Stimulated activated memory B cell treated with anti-CD40 and anti-IgM and Interleukin-4, amounts not matched to agents 10 μg/mL and 1 μg/mL and 100 μg/mL, for 72 hours (primary cell): ENCODE measurements around the gene RAB18.
"Not testable (repeated sequence)": the region's sequence is repeated elsewhere in the genome, so short reads cannot be mapped to it uniquely, and the experiment has no call there.

Experiments
- ATAC-seq: fragments of 150-1000 bp; cut with Tn5 transposase; 2 replicates; pipeline ENCODE4 v1.10.0; 2021
- H3K27ac Mint-ChIP-seq: one replicate; pipeline ENCODE4 v1.8.0; 2022; ENCODE audit warnings: mild to moderate bottlenecking, mixed read lengths
- H3K27me3 Mint-ChIP-seq: one replicate; pipeline ENCODE4 v1.8.0; 2022; ENCODE audit warnings: mixed read lengths
- H3K36me3 Mint-ChIP-seq: one replicate; pipeline ENCODE4 v1.8.0; 2022; ENCODE audit warnings: mixed read lengths
- H3K4me1 Mint-ChIP-seq: one replicate; pipeline ENCODE4 v1.8.0; 2022; ENCODE audit warnings: mixed read lengths
- H3K4me3 Mint-ChIP-seq: one replicate; pipeline ENCODE4 v1.8.0; 2022; ENCODE audit warnings: mild to moderate bottlenecking, moderate library complexity, mixed read lengths
- H3K9me3 Mint-ChIP-seq: one replicate; pipeline ENCODE4 v1.8.0; 2022; ENCODE audit warnings: mixed read lengths

RAB18 gene

GRCh38 chr10:27558612-27559020 is 54.5 kb downstream of the RAB18 start:
- H3K27ac Mint-ChIP-seq = no peak overlapping the region
- H3K9me3 Mint-ChIP-seq = no peaks in the 10 kb centered on the region
- H3K4me1 Mint-ChIP-seq = no peaks in the 10 kb centered on the region
- no peaks in the 10 kb centered on the region for H3K36me3 Mint-ChIP-seq
- no peaks in the 10 kb centered on the region for H3K27me3 Mint-ChIP-seq
- peak; percentile 43 for ATAC-seq
- H3K4me3 Mint-ChIP-seq = no peak overlapping the region

DNA sequence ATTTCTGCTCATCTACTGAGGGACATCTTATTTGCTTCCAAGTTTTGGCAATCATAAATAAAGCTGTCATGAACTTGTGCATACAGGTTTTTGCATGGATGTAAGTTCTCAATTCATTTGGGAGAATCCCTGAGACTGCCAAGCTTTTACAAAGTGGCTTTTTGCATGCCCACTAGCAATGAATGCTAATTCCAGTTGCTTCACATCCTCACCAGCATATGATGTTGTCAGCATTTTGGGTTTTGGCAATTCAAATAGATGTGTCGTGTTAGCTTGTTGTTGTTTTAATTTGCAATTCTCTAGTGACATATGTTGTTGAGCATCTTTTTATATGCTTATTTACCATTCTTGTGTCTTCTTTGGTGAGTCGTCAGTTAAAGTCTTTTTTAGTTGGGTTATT is 57.2 kb downstream of the RAB18 start:
- Mint-ChIP-seq H3K27ac (no peak overlapping the region), H3K36me3 (no peaks in the 10 kb centered on the region), H3K27me3 (no peaks in the 10 kb centered on the region), H3K4me3 (no peak overlapping the region), H3K9me3 (no peaks in the 10 kb centered on the region), H3K4me1 (peaks cover 13% of the 10 kb centered on the region)
- ATAC-seq = no peak

DNA sequence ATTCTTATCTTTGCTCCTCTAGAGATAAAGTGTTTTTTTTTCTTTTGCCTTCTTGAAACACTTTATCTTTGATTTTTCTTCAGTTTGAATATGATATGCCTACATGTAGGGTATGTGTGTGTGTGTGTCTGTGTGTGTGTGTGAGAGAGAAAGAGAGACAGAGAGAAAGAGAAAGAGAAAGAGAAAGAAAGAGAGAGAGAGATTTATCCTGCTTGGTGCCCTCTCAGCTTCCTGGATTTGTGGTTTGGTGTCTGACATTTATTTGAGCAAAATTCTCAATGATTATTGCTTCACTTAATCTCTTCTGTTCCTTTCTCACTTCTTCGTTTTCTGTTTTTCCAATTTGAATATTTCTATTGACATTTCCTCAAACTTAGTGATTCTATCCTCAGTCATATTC is 60.3 kb downstream of the RAB18 start:
- no peak overlapping the region for H3K27ac Mint-ChIP-seq
- H3K9me3 Mint-ChIP-seq = no peaks in the 10 kb centered on the region
- H3K4me3 Mint-ChIP-seq = no peak overlapping the region
- no peaks in the 10 kb centered on the region for H3K36me3 Mint-ChIP-seq
- H3K27me3 Mint-ChIP-seq = no peaks in the 10 kb centered on the region
- ATAC-seq = no peak
- peaks cover 21% of the 10 kb centered on the region for H3K4me1 Mint-ChIP-seq

DNA sequence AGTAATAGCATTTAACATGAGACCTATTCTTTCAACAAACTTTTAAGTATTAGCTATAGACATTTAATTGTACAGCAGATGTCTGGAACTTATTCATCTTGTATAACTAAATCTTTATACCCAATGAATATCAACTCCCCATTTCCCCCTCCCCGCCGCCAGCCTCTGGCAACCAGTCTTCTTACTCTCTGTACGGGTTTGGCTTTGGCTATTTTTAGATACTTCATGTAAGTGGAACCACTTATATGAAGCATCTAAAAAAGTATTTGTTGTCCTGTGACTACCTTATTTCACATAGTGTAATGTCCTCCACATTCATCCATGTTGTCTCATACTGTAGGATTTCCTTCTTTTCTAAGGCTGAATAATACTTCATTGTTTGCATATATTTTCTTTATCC is 60.8 kb downstream of the RAB18 start:
- ATAC-seq = no peak
- Mint-ChIP-seq H3K4me1 (peaks cover 21% of the 10 kb centered on the region), H3K4me3 (no peak overlapping the region), H3K9me3 (no peaks in the 10 kb centered on the region), H3K36me3 (no peaks in the 10 kb centered on the region), H3K27me3 (no peaks in the 10 kb centered on the region), H3K27ac (no peak overlapping the region)

GRCh38 chr10:27568196-27569175 is 64.4 kb downstream of the RAB18 start:
- H3K36me3 Mint-ChIP-seq = no peaks in the 10 kb centered on the region
- ATAC-seq = no peak
- H3K27ac Mint-ChIP-seq = peak overlapping the region; percentile 29
- peaks cover 21% of the 10 kb centered on the region for H3K4me1 Mint-ChIP-seq
- H3K9me3 Mint-ChIP-seq = peaks cover 3% of the 10 kb centered on the region
- no peaks in the 10 kb centered on the region for H3K27me3 Mint-ChIP-seq
- no peak overlapping the region for H3K4me3 Mint-ChIP-seq

DNA sequence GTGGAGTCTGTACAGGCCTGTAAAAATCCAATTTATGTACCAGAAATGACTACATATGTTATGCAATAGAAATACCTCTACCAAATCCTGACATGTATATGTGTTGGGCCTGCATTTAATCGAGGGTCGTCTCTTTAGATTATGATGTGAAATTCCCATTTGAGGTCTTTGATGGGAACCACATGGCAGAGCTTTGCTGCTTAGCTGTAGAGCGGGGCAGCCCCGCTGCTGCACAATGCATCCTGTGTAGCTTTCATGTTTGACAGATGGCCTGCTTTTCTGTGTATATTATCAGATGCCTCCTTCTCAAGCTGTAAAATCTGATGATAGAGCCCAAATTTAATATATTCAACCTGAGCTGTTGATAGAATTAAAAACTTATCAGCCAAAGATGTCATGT is 65.8 kb downstream of the RAB18 start:
- Mint-ChIP-seq H3K4me3 (no peak overlapping the region), H3K27ac (no peak overlapping the region), H3K36me3 (no peaks in the 10 kb centered on the region), H3K9me3 (peaks cover 3% of the 10 kb centered on the region), H3K4me1 (peaks cover 11% of the 10 kb centered on the region), H3K27me3 (no peaks in the 10 kb centered on the region)
- ATAC-seq = no peak

GRCh38 chr10:27577038-27577437 is 72.9 kb downstream of the RAB18 start:
- H3K9me3 Mint-ChIP-seq, H3K27me3 Mint-ChIP-seq, H3K4me3 Mint-ChIP-seq, H3K27ac Mint-ChIP-seq, H3K36me3 Mint-ChIP-seq, ATAC-seq, H3K4me1 Mint-ChIP-seq: not testable (repeated sequence)

- H3K4me1 Mint-ChIP-seq = no peaks in the 10 kb centered on the region
- H3K27ac Mint-ChIP-seq = no peak overlapping the region
- no peaks in the 10 kb centered on the region for H3K27me3 Mint-ChIP-seq
These were observed 74.2 kb downstream of the RAB18 start for GRCh38 chr10:27578316-27578715.

DNA sequence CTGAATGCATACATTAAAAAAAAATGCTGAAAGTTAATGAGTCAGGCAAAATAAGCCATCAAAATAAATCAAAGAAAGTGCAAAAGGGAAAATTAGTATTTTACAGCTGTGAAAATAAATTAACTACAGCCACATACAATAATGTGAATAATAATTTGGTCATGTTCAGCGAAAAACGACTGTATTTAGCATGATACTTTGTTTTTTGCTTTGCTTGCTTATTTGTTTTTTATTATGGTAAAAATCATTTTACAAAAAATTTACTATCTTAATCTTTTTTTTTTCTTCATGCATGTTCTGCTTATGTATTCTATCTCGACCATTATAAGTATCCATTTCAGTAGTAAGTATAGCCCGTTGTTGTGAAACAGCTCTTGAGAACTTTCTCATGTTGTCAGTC is 77.1 kb downstream of the RAB18 start:
- H3K27me3 Mint-ChIP-seq = peaks cover 9% of the 10 kb centered on the region
- H3K36me3 Mint-ChIP-seq = no peaks in the 10 kb centered on the region
- H3K4me3 Mint-ChIP-seq = no peak overlapping the region
- H3K27ac Mint-ChIP-seq = no peak overlapping the region
- no peak for ATAC-seq
- no peaks in the 10 kb centered on the region for H3K4me1 Mint-ChIP-seq
- H3K9me3 Mint-ChIP-seq = no peaks in the 10 kb centered on the region

More at GRCh38 chr10:27578316-27578715, 74.2 kb downstream of the RAB18 start:
- Mint-ChIP-seq H3K36me3 (no peaks in the 10 kb centered on the region), H3K9me3 (no peaks in the 10 kb centered on the region), H3K4me3 (no peak overlapping the region)
- ATAC-seq = no peak

- Mint-ChIP-seq H3K4me3 (no peak overlapping the region), H3K9me3 (peaks cover 3% of the 10 kb centered on the region), H3K27me3 (peaks cover 30% of the 10 kb centered on the region), H3K4me1 (no peaks in the 10 kb centered on the region), H3K27ac (no peak overlapping the region), H3K36me3 (peaks cover 6% of the 10 kb centered on the region)
- ATAC-seq = no peak
These were observed 80.2 kb downstream of the RAB18 start for GRCh38 chr10:27584302-27584701.
